ENCODE data around the gene PHF20. TPM values are rescaled to one million over a fixed set of nuclear protein-coding genes. Genes with fewer than 3 reads are reported as not detected.
"Not testable (repeated sequence)": the region's sequence is repeated elsewhere in the genome, so short reads cannot be mapped to it uniquely, and the experiment has no call there.

The PHF20 gene
- polyA plus RNA-seq, 2 donors, result 13.0 to 15.8 TPM

DNA sequence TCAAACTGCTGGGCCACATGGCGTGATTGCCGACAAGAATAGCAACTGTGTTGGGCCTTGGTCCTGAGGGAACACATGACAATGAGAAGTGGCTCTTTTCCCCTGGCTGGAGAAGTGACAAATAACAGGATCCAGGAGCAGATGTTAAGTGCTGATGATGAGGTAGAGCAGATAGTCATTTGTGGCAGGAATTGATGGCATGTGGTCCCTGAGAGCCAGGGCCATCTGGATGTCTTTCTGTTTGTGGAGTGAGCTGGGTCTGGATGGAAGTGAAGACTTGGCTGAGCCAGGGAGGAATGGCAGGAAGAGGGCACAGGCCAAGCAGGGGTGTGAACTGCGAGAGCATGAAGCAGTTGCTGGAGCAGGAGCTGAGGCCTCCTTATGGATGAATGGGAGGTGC lies 114.7 kb downstream of the PHF20 start:
- Histone ChIP-seq H3K4me1 (ENCODE audit: control insufficient read depth in 2 of 2, insufficient read depth in 2 of 2, low read length in 1 of 2) (peaks cover 0 to 2% of the 10 kb centered on the region in 2 donors), H3K4me3 (ENCODE audit: low read depth in 1 of 2, low read length in 2 of 2) (no peak overlapping the region), H3K9me3 (ENCODE audit: control insufficient read depth in 2 of 2, insufficient read depth in 1 of 2, low read depth in 1 of 2, low read length in 1 of 2) (no peaks in the 10 kb centered on the region), H3K36me3 (ENCODE audit: control insufficient read depth in 2 of 2, insufficient read depth in 2 of 2, low read length in 1 of 2) (no peaks in the 10 kb centered on the region), H3K27ac (ENCODE audit: low read depth in 2 of 2, low read length in 1 of 2) (no peak overlapping the region), H3K27me3 (ENCODE audit: control insufficient read depth in 1 of 2, insufficient read depth in 2 of 2, low read length in 2 of 2) (no peaks in the 10 kb centered on the region)
- WGBS, 2 donors, result 93 to 95% methylated on average over 3 of the region's 3 CpGs

DNA sequence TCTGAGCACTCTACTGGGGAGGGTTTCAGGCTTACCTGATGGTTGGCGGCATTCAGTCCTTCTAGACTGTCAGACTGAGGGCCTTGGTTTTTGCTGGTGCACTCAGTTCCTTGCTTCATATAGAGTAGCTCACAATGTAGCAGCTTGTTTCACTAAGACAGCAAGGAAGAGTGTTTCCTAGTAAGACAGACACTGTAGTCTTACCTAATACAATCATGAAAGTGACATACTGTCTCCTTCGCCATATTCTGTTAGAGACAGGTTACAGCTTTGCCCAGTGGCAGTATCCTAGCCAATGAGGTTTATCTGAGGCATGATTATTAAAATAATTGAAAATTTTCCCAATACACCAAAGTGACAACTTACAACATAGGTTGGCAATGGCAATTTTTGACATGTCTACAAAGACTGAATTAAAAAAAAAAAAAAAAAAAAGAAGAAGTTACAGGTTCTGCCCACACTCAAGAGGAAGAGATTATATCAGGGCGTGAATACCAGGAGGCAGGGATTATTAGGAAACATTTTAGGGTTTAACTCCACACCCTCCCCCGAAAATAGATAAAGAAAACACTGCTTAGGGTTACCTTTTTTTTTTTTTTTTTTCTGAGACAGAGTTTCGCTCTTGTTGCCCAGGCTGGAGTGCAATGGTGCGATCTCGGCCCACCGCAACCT lies 115.7 kb downstream of the PHF20 start:
- Histone ChIP-seq H3K4me3 (ENCODE audit: low read depth in 1 of 2, low read length in 2 of 2) (no peak overlapping the region), H3K36me3 (ENCODE audit: control insufficient read depth in 2 of 2, insufficient read depth in 2 of 2, low read length in 1 of 2) (no peaks in the 10 kb centered on the region), H3K27ac (ENCODE audit: low read depth in 2 of 2, low read length in 1 of 2) (no peak overlapping the region), H3K4me1 (ENCODE audit: control insufficient read depth in 2 of 2, insufficient read depth in 2 of 2, low read length in 1 of 2) (peaks cover 0 to 2% of the 10 kb centered on the region in 2 donors), H3K9me3 (ENCODE audit: control insufficient read depth in 2 of 2, insufficient read depth in 1 of 2, low read depth in 1 of 2, low read length in 1 of 2) (no peaks in the 10 kb centered on the region), H3K27me3 (ENCODE audit: control insufficient read depth in 1 of 2, insufficient read depth in 2 of 2, low read length in 2 of 2) (no peaks in the 10 kb centered on the region)
- WGBS, 2 donors, result 91 to 92% methylated on average over 8 of the region's 8 CpGs

DNA sequence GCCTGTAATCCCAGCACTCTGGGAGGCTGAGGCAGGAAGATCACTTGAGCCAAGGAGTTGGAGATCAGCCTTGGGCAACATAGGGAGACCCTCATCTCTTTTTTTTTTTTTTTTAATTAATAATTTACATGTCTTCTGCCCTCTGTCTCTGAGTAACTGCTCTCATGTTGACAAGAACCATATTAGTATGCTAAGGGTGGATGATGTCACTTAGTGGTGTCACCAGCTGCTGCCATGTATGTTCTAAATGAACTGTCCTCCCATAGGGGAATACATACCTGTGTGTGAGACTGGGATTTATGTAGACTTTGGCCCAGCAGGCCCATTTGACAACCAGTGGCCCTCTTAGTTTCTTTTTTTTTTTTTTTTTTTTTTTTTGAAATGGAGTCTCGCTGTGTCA lies 116.8 kb downstream of the PHF20 start:
- no peaks in the 10 kb centered on the region for H3K27me3 ChIP-seq (ENCODE audit: control insufficient read depth in 1 of 2, insufficient read depth in 2 of 2, low read length in 2 of 2)
- H3K4me1 ChIP-seq (ENCODE audit: control insufficient read depth in 2 of 2, insufficient read depth in 2 of 2, low read length in 1 of 2), result peaks cover 0 to 2% of the 10 kb centered on the region in 2 donors
- H3K9me3 ChIP-seq (ENCODE audit: control insufficient read depth in 2 of 2, insufficient read depth in 1 of 2, low read depth in 1 of 2, low read length in 1 of 2), result no peaks in the 10 kb centered on the region
- 100% methylated on average over 1 of the region's 1 CpG for WGBS, 2 donors
- no peak overlapping the region for H3K4me3 ChIP-seq (ENCODE audit: low read depth in 1 of 2, low read length in 2 of 2)
- H3K36me3 ChIP-seq (ENCODE audit: control insufficient read depth in 2 of 2, insufficient read depth in 2 of 2, low read length in 1 of 2), result no peaks in the 10 kb centered on the region
- no peak overlapping the region for H3K27ac ChIP-seq (ENCODE audit: low read depth in 2 of 2, low read length in 1 of 2)

DNA sequence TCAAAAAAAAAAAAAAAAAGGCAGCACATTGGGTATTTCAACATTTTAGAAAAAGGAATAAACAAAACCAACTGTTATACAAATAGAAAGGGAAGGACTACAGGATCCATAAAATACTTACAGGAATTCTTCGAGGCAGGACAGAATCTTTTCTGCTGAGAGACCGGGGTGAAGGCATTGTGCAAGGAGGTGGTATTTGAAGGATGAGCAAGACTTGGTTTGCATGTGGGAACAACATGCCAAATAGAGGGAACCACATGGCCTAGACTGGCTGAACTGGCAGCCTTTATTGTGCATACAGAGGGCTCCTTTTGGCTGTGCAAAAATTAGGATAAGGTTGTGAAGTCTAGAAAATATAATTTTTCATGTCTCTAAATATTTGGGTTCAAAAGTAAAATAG lies 119.6 kb downstream of the PHF20 start:
- H3K27ac ChIP-seq (ENCODE audit: low read depth in 2 of 2, low read length in 1 of 2), result no peak overlapping the region
- H3K4me1 ChIP-seq (ENCODE audit: control insufficient read depth in 2 of 2, insufficient read depth in 2 of 2, low read length in 1 of 2), result peaks cover 0 to 2% of the 10 kb centered on the region in 2 donors
- H3K4me3 ChIP-seq (ENCODE audit: low read depth in 1 of 2, low read length in 2 of 2), result no peak overlapping the region
- WGBS, 2 donors, result 79 to 85% methylated on average over 2 of the region's 2 CpGs
- no peaks in the 10 kb centered on the region for H3K9me3 ChIP-seq (ENCODE audit: control insufficient read depth in 2 of 2, insufficient read depth in 1 of 2, low read depth in 1 of 2, low read length in 1 of 2)
- no peaks in the 10 kb centered on the region for H3K36me3 ChIP-seq (ENCODE audit: control insufficient read depth in 2 of 2, insufficient read depth in 2 of 2, low read length in 1 of 2)
- no peaks in the 10 kb centered on the region for H3K27me3 ChIP-seq (ENCODE audit: control insufficient read depth in 1 of 2, insufficient read depth in 2 of 2, low read length in 2 of 2)

DNA sequence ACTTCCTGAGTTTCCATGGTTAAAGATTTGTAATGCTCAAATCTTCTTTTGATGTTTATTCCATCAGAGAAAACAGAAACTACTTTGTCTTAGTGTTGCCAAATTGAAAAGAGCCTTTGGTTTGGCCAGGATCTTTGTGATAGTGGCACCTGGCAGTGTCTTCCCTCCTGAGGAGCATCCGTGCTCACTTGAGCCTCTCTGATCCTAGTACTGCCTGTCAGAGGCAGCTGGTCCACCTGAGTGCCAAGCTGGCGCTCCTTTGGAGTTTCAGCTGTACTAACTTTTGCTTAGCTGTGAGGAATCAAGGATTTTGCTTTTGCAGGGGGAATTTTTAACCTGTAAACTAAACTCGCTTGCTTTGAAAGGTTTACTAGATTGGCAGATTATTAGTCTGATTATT lies 121.1 kb downstream of the PHF20 start:
- Histone ChIP-seq H3K4me3 (ENCODE audit: low read depth in 1 of 2, low read length in 2 of 2) (no peak overlapping the region), H3K9me3 (ENCODE audit: control insufficient read depth in 2 of 2, insufficient read depth in 1 of 2, low read depth in 1 of 2, low read length in 1 of 2) (no peaks in the 10 kb centered on the region), H3K4me1 (ENCODE audit: control insufficient read depth in 2 of 2, insufficient read depth in 2 of 2, low read length in 1 of 2) (no peaks in the 10 kb centered on the region), H3K27me3 (ENCODE audit: control insufficient read depth in 1 of 2, insufficient read depth in 2 of 2, low read length in 2 of 2) (no peaks in the 10 kb centered on the region), H3K27ac (ENCODE audit: low read depth in 2 of 2, low read length in 1 of 2) (no peak overlapping the region), H3K36me3 (ENCODE audit: control insufficient read depth in 2 of 2, insufficient read depth in 2 of 2, low read length in 1 of 2) (no peaks in the 10 kb centered on the region)
- WGBS, 2 donors, result 89 to 94% methylated on average over 3 of the region's 3 CpGs

DNA sequence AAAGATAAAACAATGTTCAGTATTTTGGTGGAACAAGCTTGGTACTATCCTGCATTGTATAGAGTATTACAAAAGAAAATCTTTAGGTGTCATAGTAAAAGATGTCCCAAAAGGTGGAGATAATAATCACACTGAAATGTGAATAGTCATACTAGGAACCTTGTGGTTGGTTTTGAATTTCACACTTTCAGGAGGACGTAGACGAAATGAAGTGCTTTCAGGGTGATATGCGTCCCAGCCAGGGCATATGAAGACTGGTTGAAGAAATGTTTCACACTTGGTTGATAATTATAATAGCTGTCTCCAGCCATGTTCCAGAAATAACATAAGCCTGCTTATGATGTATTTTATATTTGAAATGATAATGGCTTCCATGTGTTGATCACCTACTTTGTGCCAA lies 122.1 kb downstream of the PHF20 start:
- Histone ChIP-seq H3K27me3 (ENCODE audit: control insufficient read depth in 1 of 2, insufficient read depth in 2 of 2, low read length in 2 of 2) (no peaks in the 10 kb centered on the region), H3K36me3 (ENCODE audit: control insufficient read depth in 2 of 2, insufficient read depth in 2 of 2, low read length in 1 of 2) (no peaks in the 10 kb centered on the region), H3K4me1 (ENCODE audit: control insufficient read depth in 2 of 2, insufficient read depth in 2 of 2, low read length in 1 of 2) (no peaks in the 10 kb centered on the region), H3K9me3 (ENCODE audit: control insufficient read depth in 2 of 2, insufficient read depth in 1 of 2, low read depth in 1 of 2, low read length in 1 of 2) (no peaks in the 10 kb centered on the region), H3K27ac (ENCODE audit: low read depth in 2 of 2, low read length in 1 of 2) (no peak overlapping the region), H3K4me3 (ENCODE audit: low read depth in 1 of 2, low read length in 2 of 2) (no peak overlapping the region)
- 82 to 89% methylated on average over 3 of the region's 3 CpGs for WGBS, 2 donors

DNA sequence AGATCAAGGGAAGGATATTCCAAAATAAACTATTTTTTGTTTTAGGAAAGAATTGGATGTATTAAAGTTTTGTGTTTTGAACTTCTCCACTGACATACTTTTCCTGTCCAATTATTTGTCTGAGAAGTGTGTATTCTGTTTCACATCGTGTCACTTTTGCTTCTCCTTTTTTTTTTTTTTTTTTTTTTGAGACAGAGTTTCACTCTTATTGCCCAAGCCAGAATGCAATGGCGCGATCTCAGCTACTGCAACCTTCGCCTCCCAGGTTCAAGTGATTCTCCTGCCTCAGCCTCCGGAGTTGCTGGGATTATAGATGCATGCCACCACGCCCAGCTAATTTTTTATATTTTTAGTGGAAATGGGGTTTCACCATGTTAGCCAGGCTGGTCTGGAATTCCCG lies 123.7 kb downstream of the PHF20 start:
- not testable (repeated sequence) for H3K4me1 ChIP-seq (ENCODE audit: control insufficient read depth in 2 of 2, insufficient read depth in 2 of 2, low read length in 1 of 2); H3K9me3 ChIP-seq (ENCODE audit: control insufficient read depth in 2 of 2, insufficient read depth in 1 of 2, low read depth in 1 of 2, low read length in 1 of 2); H3K27ac ChIP-seq (ENCODE audit: low read depth in 2 of 2, low read length in 1 of 2); H3K27me3 ChIP-seq (ENCODE audit: control insufficient read depth in 1 of 2, insufficient read depth in 2 of 2, low read length in 2 of 2); H3K36me3 ChIP-seq (ENCODE audit: control insufficient read depth in 2 of 2, insufficient read depth in 2 of 2, low read length in 1 of 2); H3K4me3 ChIP-seq (ENCODE audit: low read depth in 1 of 2, low read length in 2 of 2)
- WGBS, 2 donors, result 85 to 90% methylated on average over 7 of the region's 7 CpGs

DNA sequence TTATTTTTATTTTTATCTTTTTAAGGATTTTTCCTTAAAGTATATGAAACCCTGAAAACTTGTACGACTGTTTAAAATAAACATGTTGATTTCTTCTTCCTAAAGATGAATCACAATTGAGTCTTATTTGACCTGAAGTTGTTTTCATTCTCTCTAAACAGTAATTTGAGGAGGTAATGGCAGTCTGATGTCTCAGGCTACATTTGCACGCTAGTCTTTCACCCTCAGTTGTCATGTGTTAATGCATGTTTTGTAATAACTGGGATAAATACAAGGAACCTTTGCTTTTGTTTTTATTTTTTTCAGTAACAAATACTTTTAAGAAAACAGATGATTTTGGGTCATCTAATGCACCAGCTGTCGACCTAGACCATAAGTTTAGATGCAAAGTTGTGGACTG lies 127.2 kb downstream of the PHF20 start:
- WGBS, 2 donors, result 91 to 94% methylated on average over 3 of the region's 3 CpGs
- Histone ChIP-seq H3K4me1 (ENCODE audit: control insufficient read depth in 2 of 2, insufficient read depth in 2 of 2, low read length in 1 of 2) (peaks cover 0 to 5% of the 10 kb centered on the region in 2 donors), H3K4me3 (ENCODE audit: low read depth in 1 of 2, low read length in 2 of 2) (no peak overlapping the region), H3K9me3 (ENCODE audit: control insufficient read depth in 2 of 2, insufficient read depth in 1 of 2, low read depth in 1 of 2, low read length in 1 of 2) (no peaks in the 10 kb centered on the region), H3K36me3 (ENCODE audit: control insufficient read depth in 2 of 2, insufficient read depth in 2 of 2, low read length in 1 of 2) (peaks cover 0 to 8% of the 10 kb centered on the region in 2 donors), H3K27ac (ENCODE audit: low read depth in 2 of 2, low read length in 1 of 2) (no peak overlapping the region), H3K27me3 (ENCODE audit: control insufficient read depth in 1 of 2, insufficient read depth in 2 of 2, low read length in 2 of 2) (no peaks in the 10 kb centered on the region)

DNA sequence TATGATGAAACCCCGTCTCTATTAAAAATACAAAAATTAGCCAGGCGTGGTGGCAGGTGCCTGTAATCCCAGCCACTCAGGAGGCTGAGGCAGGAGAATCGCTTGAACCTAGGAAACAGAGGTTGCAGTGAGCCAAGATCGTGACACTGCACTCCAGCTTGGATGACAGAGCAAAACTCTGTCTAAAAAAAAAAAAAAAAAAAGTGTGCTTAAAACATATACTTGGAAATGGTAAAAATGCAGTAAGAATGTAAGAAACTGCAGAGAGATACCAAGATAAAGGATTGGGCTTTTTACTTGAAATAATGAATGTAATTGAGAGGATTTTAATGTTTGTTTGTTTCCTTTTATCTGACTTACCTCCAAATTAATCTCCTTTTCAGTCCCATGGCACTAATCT lies 129.4 kb downstream of the PHF20 start:
- not testable (repeated sequence) for H3K27ac ChIP-seq (ENCODE audit: low read depth in 2 of 2, low read length in 1 of 2); H3K4me3 ChIP-seq (ENCODE audit: low read depth in 1 of 2, low read length in 2 of 2); H3K27me3 ChIP-seq (ENCODE audit: control insufficient read depth in 1 of 2, insufficient read depth in 2 of 2, low read length in 2 of 2); H3K9me3 ChIP-seq (ENCODE audit: control insufficient read depth in 2 of 2, insufficient read depth in 1 of 2, low read depth in 1 of 2, low read length in 1 of 2); H3K4me1 ChIP-seq (ENCODE audit: control insufficient read depth in 2 of 2, insufficient read depth in 2 of 2, low read length in 1 of 2)
- WGBS, 2 donors, result 91 to 95% methylated on average over 4 of the region's 4 CpGs
- peaks cover 0 to 11% of the 10 kb centered on the region in 2 donors for H3K36me3 ChIP-seq (ENCODE audit: control insufficient read depth in 2 of 2, insufficient read depth in 2 of 2, low read length in 1 of 2)

Measured in esophagus (tissue), 2 donors.